T47D (cell line): ENCODE measurements around the gene SYNE1.
"Not testable (repeated sequence)": the region's sequence is repeated elsewhere in the genome, so short reads cannot be mapped to it uniquely, and the experiment has no call there.

Experiments used
- DNase-seq, 2 experiments: peaks; one replicate each; pipeline versions ENCODE4 v3.0.0 to v3.0.0-alpha.2; 2011 to 2012; ENCODE audit warnings: low read depth in 1 of 2, low spot score in 1 of 2
- JUND ChIP-seq: IDR thresholded peaks from 2 replicates; pipeline ENCODE4 v1.6.1; 2012; ENCODE audit warnings: low read depth
- in situ Hi-C: cut with HindIII; loops from 2 replicates; pipeline ENCODE4 v1.10.0; 2016; ENCODE audit warnings: low sequenced_read_pairs, low pct_unique_long_range_greater_than_20kb

The SYNE1 gene

DNA sequence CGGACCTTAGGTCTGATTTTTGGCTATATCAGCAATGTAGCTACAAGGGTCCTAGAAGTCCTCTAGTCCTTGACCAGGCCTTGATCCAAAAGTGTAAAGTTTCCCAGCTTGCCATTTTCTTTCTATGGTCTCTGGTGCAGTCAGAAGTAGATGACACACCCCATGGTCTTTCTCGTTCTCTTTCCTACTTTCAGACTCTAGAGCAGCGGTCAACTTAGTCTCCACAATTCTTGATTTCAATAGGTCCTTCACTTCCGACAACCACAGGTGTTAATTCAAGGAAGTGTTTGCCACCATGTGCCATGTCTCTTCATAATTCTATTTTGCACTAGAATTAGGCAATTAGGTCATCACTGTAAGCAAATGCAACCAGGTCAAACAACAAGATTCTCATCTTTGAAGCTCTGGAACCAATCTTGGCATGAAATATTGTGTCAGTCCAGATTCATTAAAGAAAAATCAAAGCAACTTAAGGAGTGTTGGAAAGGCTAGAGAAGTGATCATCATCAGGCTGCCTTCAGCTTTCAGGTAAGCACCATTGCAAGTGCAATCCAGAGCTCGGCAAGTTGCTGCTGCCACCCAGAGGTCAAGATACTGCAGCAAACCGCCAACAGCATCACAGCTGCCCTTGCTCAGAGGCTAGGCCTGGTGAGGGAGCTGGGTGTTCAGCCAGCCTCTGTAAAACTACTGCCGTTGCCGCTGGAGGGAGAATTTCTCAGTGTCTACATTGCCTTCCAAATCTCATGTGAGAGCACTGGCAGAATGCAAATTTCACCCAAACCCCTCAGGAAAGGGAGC, 5.6 kb upstream of the SYNE1 start:
- peak; percentile 23 to 82 for DNase-seq
- no peak for TF ChIP-seq JUND
- in situ Hi-C loops: no loop called here

DNA sequence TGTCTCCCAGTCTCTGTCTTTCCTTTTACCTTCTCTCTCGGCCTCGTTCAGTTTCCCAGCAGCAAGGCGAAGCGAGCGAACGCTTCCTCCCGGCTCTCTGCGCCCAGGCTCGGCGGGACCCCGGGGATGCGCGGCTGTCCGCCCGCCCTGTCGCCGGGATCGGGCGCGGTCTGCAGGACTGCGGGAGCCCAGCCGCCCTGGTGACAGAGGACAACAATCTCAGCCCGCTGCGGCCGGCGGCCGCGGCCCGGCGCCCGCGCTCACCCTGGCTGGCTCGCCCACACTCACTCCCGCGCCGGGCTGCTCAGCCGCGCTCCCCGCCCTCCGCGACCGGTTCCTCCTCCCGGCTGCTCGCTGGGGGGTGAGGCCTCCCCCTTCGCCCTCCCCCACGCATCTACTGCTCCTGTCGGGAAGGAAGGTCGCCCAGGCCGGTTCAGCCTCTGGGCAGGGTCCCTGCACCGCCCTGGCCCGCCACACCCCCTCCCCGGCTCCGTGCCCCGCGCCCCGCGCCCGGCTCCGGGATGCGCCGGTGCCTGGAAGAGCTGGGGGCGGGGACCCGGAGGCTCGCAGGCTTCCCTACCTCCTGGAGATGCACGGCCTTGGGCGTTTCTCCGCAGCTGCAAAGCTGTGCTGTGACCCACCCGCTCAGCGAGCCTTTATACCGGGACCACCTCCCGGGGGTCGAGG, 410 bp downstream of the SYNE1 start:
- peak; percentile 6 to 16 for DNase-seq
- in situ Hi-C loops: no loop called here
- TF ChIP-seq JUND: no peak

DNA sequence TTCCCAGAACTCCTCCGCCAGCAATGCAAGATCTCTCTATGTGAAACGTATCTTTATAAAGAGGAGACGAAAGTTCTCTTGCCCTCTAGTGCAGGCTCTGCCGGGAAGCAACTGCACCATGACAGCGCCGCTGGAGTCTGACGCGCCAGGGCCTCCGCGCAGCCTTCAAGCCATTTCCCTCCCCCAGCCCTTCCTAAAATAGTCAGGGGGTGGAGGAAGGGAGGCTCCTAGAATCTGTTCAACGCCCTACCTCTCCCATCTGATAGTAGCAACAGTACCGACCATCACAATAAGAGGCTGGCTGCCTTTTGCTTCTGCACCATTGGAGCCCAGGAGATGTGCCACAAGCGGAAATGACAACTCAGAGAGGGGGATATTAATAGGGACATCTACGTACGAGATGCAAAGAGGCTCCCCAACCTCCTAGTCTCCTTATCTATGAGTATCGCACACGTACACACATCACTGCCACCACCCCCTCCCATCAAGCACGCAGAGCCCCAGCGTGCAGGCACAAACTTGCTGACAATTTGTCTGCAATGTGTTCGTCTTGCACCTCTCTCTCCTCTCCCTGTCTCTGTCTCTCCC, 1.0 kb downstream of the SYNE1 start:
- DNase-seq: no peak
- TF ChIP-seq JUND: no peak
- in situ Hi-C loops: no loop called here

DNA sequence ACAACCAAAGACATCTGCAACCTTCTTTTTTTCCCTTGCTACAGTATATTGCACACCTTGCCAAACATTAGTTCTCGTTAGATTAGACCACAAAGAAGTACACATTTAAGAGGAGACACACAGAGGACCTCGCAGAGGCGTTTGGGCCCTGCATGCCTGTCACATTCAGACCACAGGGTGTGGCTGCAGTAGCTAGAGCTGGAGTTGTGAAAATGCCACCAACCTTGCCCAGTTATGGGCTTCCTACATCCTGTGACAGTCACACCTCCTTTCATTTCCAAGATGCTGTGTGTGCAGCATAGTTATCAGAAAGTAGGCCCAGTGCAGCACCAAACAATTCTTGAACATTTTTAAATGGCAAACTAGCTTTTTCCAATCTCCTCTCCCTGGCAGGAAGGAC, 2.4 kb downstream of the SYNE1 start:
- no peak for TF ChIP-seq JUND
- in situ Hi-C loops: no loop called here
- DNase-seq: no peak

DNA sequence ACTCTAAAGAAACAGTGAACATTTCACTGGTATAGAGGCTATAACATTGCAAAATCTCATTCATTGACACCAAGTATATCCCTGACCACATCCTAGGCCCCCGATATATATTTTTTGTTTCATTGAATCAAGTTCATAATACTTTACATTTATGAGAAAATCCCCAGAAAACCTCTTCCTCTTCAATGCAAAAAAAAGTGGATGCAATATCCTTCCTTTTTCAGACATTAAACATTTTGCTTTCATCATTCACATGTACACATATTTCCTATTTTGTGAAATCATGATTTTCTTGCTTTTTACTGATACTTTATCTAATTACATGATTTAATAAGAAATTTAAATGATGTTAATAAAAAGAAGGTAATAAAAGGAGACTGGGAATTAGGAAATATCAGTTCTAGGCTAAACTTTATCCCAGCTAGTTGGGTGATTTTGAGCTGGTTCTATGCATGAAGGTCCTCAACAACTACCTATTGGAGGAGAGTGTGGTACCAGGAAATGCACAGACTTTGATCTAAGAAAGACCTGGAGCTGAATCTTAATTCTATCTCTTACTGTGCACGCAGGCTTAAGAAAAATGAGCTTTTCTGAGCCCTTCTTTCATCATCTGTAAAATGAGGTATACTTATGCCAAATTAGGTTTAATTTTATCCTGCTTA, 4.9 kb downstream of the SYNE1 start:
- in situ Hi-C loops: no loop called here
- DNase-seq: no peak
- TF ChIP-seq JUND: no peak

DNA sequence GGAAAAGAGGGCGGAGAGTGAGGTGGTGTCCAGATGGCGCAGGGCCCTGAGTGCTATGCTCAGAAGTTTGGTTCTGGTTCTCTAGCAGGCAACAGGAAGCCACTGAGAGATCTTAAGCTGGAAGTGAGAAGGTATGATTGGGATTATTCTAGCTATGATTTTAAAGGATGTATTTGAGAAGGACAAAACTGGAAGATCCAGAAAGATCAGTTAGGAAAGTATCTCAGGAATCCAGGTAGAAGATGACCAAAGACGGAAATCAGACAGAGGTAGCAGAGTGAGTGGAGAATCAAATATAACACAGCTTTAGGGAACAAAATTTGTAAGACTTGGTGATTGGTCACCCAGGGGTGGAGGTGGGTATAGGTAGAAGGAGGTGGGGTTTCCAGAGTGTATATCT, 5.8 kb downstream of the SYNE1 start:
- no peak for TF ChIP-seq JUND
- in situ Hi-C loops: no loop called here
- peak in 1 of 2 experiments; percentile 61 for DNase-seq

DNA sequence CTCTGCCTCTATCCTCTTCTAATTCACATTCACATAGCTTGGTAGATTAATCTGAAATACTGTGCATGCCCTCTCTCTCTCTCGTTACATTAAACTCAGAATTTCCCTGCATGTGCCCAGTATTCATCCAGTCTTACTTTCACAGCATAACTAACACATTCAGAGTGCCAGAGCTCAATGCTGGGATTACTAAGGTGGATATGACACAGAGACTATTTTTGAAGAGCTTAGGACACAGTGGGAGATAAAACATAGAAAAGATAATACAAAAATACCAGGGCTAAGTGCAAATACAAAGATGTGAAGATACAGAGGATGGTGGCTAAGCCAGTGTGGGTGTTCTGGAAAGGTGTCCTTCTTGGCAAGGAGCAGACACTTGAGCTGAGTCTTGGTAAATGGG, 6.3 kb downstream of the SYNE1 start:
- in situ Hi-C loops: no loop called here
- DNase-seq: no peak
- no peak for TF ChIP-seq JUND

DNA sequence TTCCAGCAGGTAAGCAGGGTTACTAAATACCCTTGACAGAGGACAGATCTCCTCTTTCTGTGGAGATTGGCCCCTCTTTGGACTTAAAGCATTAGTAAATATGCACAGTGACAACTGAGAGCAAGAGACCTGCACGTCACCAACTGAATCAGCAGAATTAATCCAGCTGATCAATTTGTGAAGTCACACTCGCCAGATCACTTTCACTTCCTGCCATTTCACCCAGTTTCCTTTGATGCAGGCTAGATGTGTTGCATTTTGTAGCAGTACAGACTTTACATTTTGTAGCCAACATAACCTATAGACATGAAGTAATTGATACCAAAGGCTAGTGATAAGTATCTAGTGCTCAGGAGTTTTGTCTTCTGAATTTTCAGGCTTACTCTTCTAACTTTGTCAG, 11.9 kb downstream of the SYNE1 start:
- no peak for TF ChIP-seq JUND
- no peak for DNase-seq
- in situ Hi-C loops: no loop called here

DNA sequence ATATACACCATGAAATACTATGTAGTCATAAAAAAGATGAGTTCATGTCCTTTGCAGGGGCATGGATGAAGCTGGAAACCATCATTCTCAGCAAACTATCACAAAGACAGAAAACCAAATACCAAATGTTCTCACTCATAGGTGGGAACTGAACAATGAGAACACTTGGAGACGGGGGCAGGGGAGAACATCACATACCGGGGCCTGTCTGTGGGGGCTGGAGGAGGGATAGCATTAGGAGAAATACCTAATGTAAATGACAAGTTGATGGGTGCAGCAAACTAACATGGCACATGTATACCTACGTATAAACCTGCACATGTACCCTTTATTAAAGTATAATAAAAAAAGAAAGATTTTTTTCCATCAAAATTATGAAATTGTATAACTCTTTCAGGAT, 22.4 kb downstream of the SYNE1 start:
- in situ Hi-C loops, DNase-seq: not testable (repeated sequence)

DNA sequence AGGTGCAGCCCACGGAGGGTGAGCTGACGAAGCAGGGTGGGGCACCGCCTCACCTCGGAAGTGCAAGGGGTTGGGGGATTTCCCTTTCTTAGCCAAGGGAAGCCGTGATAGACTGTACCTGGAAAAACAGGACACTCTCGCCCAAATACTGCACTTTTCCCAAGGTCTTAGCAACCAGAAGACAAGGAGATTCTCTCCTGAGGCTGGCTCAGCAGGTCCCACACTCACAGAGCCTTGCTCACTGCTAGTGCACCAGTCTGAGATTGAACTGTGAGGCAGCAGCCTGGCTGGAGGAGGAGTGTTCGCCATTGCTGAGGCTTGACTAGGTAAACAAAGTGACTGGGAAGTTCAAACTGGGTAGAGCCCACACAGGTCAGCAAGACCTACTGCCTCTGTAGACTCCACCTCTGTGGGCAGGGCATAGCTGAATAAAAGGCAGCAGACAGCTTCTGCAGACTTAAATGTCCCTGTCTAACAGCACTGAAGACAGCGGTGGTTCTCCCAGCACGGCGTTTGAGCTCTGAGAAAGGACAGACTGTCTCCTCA, 28.0 kb downstream of the SYNE1 start:
- in situ Hi-C loops: no loop called here
- peak in 1 of 2 experiments; percentile 64 for DNase-seq

DNA sequence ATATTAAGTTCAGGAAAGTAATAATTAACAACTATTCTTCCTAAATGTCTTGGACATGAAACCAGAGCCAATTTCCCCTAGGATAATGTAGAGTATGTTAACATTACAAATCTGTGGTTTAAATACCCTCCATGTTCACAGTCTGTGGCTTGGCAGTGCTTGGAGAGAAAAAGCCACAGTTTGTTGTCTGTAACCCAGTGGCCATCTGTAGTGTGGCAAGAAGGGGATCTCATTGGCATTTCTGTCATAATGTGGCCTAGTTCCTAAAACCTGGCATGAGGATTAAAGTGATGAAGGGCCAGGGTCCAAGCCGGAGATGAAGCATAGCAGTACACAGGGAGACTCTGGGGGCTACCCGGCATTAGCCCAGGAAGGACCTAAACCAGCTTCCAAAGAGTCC, 31.2 kb downstream of the SYNE1 start:
- in situ Hi-C loops: no loop called here
- TF ChIP-seq JUND: no peak
- no peak for DNase-seq

More for the DNA sequence above, 28.0 kb downstream of the SYNE1 start:
- no peak for TF ChIP-seq JUND

DNA sequence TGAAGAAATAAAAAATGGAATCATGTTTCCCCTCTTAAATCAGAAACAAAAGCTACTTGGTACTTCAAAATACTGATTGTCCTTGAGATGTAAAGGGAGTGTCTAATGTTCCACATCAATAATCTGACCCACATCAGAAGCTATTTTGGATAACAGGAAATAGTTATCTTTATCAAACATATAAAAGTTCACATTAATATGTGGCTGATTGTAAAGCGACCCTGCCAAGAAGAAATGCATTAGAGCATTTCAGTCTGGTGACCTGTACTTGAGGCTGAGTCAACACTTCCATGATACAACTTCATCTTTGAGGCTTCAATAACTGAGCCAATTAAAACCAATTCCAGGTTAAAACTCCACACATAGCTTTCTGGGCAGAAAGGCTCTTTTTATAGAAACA, 31.8 kb downstream of the SYNE1 start:
- no peak for TF ChIP-seq JUND
- in situ Hi-C loops: no loop called here
- no peak for DNase-seq
